MM.1S (cell line): Measurements from ENCODE around the gene DGAT2.

Experiments
- EZH2 ChIP-seq: fragments of 300-600 bp; sonication (generic); optimal IDR thresholded peaks from 2 replicates; pipeline ENCODE3; 2017; ENCODE audit warnings: low read depth, mild to moderate bottlenecking, antibody characterized with exemption, low read length, mixed read lengths
- TF ChIP-seq, protein P1 (sequence below): fragments of 300-600 bp; sonication (generic); IDR thresholded peaks from 2 replicates; pipeline ENCODE4 v1.5.1; 2016; ENCODE audit warnings: antibody characterized with exemption, low read length, mixed read lengths

- TF ChIP-seq, protein P1, sequence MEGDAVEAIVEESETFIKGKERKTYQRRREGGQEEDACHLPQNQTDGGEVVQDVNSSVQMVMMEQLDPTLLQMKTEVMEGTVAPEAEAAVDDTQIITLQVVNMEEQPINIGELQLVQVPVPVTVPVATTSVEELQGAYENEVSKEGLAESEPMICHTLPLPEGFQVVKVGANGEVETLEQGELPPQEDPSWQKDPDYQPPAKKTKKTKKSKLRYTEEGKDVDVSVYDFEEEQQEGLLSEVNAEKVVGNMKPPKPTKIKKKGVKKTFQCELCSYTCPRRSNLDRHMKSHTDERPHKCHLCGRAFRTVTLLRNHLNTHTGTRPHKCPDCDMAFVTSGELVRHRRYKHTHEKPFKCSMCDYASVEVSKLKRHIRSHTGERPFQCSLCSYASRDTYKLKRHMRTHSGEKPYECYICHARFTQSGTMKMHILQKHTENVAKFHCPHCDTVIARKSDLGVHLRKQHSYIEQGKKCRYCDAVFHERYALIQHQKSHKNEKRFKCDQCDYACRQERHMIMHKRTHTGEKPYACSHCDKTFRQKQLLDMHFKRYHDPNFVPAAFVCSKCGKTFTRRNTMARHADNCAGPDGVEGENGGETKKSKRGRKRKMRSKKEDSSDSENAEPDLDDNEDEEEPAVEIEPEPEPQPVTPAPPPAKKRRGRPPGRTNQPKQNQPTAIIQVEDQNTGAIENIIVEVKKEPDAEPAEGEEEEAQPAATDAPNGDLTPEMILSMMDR = no peak
- TF ChIP-seq EZH2 = no peak
These were observed 52.1 kb downstream of the DGAT2 start for GRCh38 chr11:75820645-75821044.
